IMR-90 (cell line): ENCODE data around the gene COL23A1. TPM values are rescaled to one million over a fixed set of nuclear protein-coding genes. Genes with fewer than 3 reads are reported as not detected.

Source experiments
- ATAC-seq: fragments of 200-7000 bp; cut with Tn5 transposase; 2 replicates; pipeline ENCODE4 v1.9.1; 2020; ENCODE audit warnings: low read depth, mild to moderate bottlenecking, moderate library complexity
- BruUV-seq: library from RNA; stranded (reverse); fragments of 400-500 nt; replicated peaks from 2 replicates; lab custom pipeline; 2021; lab: Mats Ljungman, UMichigan
- CTCF ChIA-PET: fragments of 300-600 bp; formaldehyde crosslinking; extraction: SDS; loops from one replicate; lab custom pipeline; 2021; ENCODE audit warnings: antibody characterized with exemption; lab: Yijun Ruan, JAX
- POLR2A ChIA-PET: fragments of 300-600 bp; sonication (Branson Sonifier 250); formaldehyde crosslinking; loops from one replicate; lab custom pipeline; 2022; ENCODE audit warnings: antibody characterized with exemption; ENCODE audit not compliant: unreplicated experiment; lab: Charles Lee
- DNase-seq: peaks from one replicate; pipeline ENCODE4 v3.0.0; 2013
- H2AFZ ChIP-seq: replicated peaks from 2 replicates; pipeline ENCODE3; 2013; ENCODE audit warnings: low read length, mild to moderate bottlenecking; ENCODE audit not compliant: poor library complexity
- H2AK5ac ChIP-seq: 2 replicates; pipeline ENCODE4 v1.6.1; 2013; ENCODE audit warnings: low read depth, low read length, inconsistent platforms
- H2AK9ac ChIP-seq: replicated peaks from 2 replicates; pipeline ENCODE3; 2013; ENCODE audit warnings: mild to moderate bottlenecking, low read depth, low read length, moderate library complexity; ENCODE audit not compliant: poor library complexity
- H2BK120ac ChIP-seq: 2 replicates; pipeline ENCODE4 v1.6.1; 2013; ENCODE audit warnings: low read depth, low read length, inconsistent platforms
- H2BK15ac ChIP-seq: 3 replicates; pipeline ENCODE4 v1.6.1; 2013; ENCODE audit warnings: low read depth, low read length, inconsistent platforms
- H2BK20ac ChIP-seq: 2 replicates; pipeline ENCODE4 v1.6.1; 2013; ENCODE audit warnings: low read depth, mild to moderate bottlenecking, inconsistent platforms, low read length, moderate library complexity
- H2BK5ac ChIP-seq: 2 replicates; pipeline ENCODE4 v1.6.1; 2013; ENCODE audit warnings: mild to moderate bottlenecking, low read depth, low read length, inconsistent platforms; ENCODE audit not compliant: poor library complexity, severe bottlenecking
- H3K14ac ChIP-seq: replicated peaks from 2 replicates; pipeline ENCODE4 v1.6.1; 2013; ENCODE audit warnings: low read depth, low read length, inconsistent platforms
- H3K18ac ChIP-seq: 2 replicates; pipeline ENCODE4 v1.6.1; 2013; ENCODE audit warnings: low read depth, low read length, control low read depth
- H3K23ac ChIP-seq: 2 replicates; pipeline ENCODE4 v1.6.1; 2013; ENCODE audit warnings: low read depth, low read length, inconsistent platforms
- H3K27ac ChIP-seq: 2 replicates; pipeline ENCODE4 v1.5.1; 2013; ENCODE audit warnings: mild to moderate bottlenecking, control low read depth, low read length; ENCODE audit not compliant: insufficient read depth
- H3K27me3 ChIP-seq: 2 replicates; pipeline ENCODE4 v1.6.1; 2013; ENCODE audit warnings: low read length; ENCODE audit not compliant: control insufficient read depth, insufficient read depth
- H3K36me3 ChIP-seq: 2 replicates; pipeline ENCODE4 v1.6.1; 2013; ENCODE audit warnings: low read length, mixed read lengths; ENCODE audit not compliant: control insufficient read depth, insufficient read depth
- H3K4ac ChIP-seq: 2 replicates; pipeline ENCODE4 v1.6.1; 2013; ENCODE audit warnings: low read depth, low read length, inconsistent platforms
- H3K4me1 ChIP-seq: 2 replicates; pipeline ENCODE4 v1.6.1; 2013; ENCODE audit warnings: low read length, mixed read lengths; ENCODE audit not compliant: control insufficient read depth, insufficient read depth
- H3K4me2 ChIP-seq: 2 replicates; pipeline ENCODE4 v1.6.1; 2013; ENCODE audit warnings: low read depth, mild to moderate bottlenecking, control low read depth, low read length, moderate library complexity
- H3K4me3 ChIP-seq: 2 replicates; pipeline ENCODE4 v1.5.1; 2013; ENCODE audit warnings: low read depth, mild to moderate bottlenecking, control low read depth, low read length, moderate library complexity; ENCODE audit not compliant: insufficient read depth
- H3K56ac ChIP-seq: 2 replicates; pipeline ENCODE4 v1.6.1; 2013; ENCODE audit warnings: low read length, inconsistent platforms; ENCODE audit not compliant: insufficient read depth; ENCODE audit errors: extremely low read depth
- H3K79me1 ChIP-seq, 2 experiments: 2 replicates each; pipeline ENCODE4 v1.6.1; 2013; ENCODE audit warnings: low read length in 2 of 2, inconsistent platforms in 1 of 2, low read depth in 1 of 2
- H3K9ac ChIP-seq: 2 replicates; pipeline ENCODE4 v1.6.1; 2013; ENCODE audit warnings: low read depth, low read length, control low read depth
- H3K9me1 ChIP-seq: 2 replicates; pipeline ENCODE4 v1.6.1; 2013; ENCODE audit warnings: low read length, inconsistent platforms; ENCODE audit not compliant: insufficient read depth
- H3K9me3 ChIP-seq: 2 replicates; pipeline ENCODE4 v1.6.1; 2013; ENCODE audit warnings: low read length; ENCODE audit not compliant: control insufficient read depth, insufficient read depth
- H4K20me1 ChIP-seq: 2 replicates; pipeline ENCODE4 v1.6.1; 2013; ENCODE audit warnings: low read length, inconsistent platforms; ENCODE audit not compliant: insufficient read depth
- H4K5ac ChIP-seq: 2 replicates; pipeline ENCODE4 v1.6.1; 2013; ENCODE audit warnings: mild to moderate bottlenecking, low read depth, low read length, control low read depth
- H4K8ac ChIP-seq, 2 experiments: 2 replicates each; pipeline ENCODE4 v1.6.1; 2013; ENCODE audit warnings: low read depth in 2 of 2, low read length in 2 of 2, control low read depth in 1 of 2, inconsistent platforms in 1 of 2
- H4K91ac ChIP-seq: 2 replicates; pipeline ENCODE4 v1.6.1; 2013; ENCODE audit warnings: low read depth, low read length, inconsistent platforms; ENCODE audit not compliant: insufficient read depth
- CHD1 ChIP-seq: IDR thresholded peaks from 2 replicates; pipeline ENCODE4 v1.6.1; 2012; ENCODE audit warnings: low read depth, low read length, improper control_type of control experiment
- FOS ChIP-seq: fragments of 150-350 bp; IDR thresholded peaks from 2 replicates; pipeline ENCODE4 v1.6.1; 2016; ENCODE audit warnings: low read depth, low read length
- MAFK ChIP-seq: IDR thresholded peaks from 2 replicates; pipeline ENCODE4 v1.6.1; 2012; ENCODE audit warnings: low read depth, low read length, improper control_type of control experiment
- MAZ ChIP-seq: IDR thresholded peaks from 2 replicates; pipeline ENCODE4 v1.6.1; 2012; ENCODE audit warnings: low read depth, mild to moderate bottlenecking, low read length, improper control_type of control experiment, moderate library complexity, borderline replicate concordance
- MXI1 ChIP-seq: IDR thresholded peaks from 2 replicates; pipeline ENCODE4 v1.6.1; 2012; ENCODE audit warnings: low read depth, mild to moderate bottlenecking, low read length, moderate library complexity, borderline replicate concordance
- NFE2L2 ChIP-seq: fragments of 150-350 bp; IDR thresholded peaks from 2 replicates; pipeline ENCODE4 v1.6.1; 2016; ENCODE audit warnings: low read depth, mild to moderate bottlenecking, low read length
- POLR2A ChIP-seq: IDR thresholded peaks from 2 replicates; pipeline ENCODE4 v1.6.1; 2012; ENCODE audit warnings: mild to moderate bottlenecking, low read depth, low read length
- RAD21 ChIP-seq: IDR thresholded peaks from 2 replicates; pipeline ENCODE4 v1.6.1; 2012; ENCODE audit warnings: low read length, improper control_type of control experiment
- RCOR1 ChIP-seq: IDR thresholded peaks from 2 replicates; pipeline ENCODE4 v1.6.1; 2012; ENCODE audit warnings: mild to moderate bottlenecking, low read length, improper control_type of control experiment; ENCODE audit not compliant: insufficient replicate concordance
- RFX5 ChIP-seq: IDR thresholded peaks from 2 replicates; pipeline ENCODE4 v1.8.0; 2012; ENCODE audit warnings: low read depth, mild to moderate bottlenecking, low read length, moderate library complexity
- SMC3 ChIP-seq: fragments of 150-350 bp; IDR thresholded peaks from 2 replicates; pipeline ENCODE4 v1.6.1; 2016; ENCODE audit warnings: low read depth, mild to moderate bottlenecking, antibody characterized with exemption, low read length, moderate library complexity
- WGBS, 2 experiments: methylation state at CpG; one replicate each; pipeline versions ENCODE4 v1.1.5 to v1.1.7; 2013; ENCODE audit warnings: missing lambda C conversion rate in 2 of 2; ENCODE audit not compliant: insufficient read length in 1 of 2; ENCODE audit errors: extremely low coverage in 2 of 2; 5-methylcytosine and 5-hydroxymethylcytosine counted together
- dilution Hi-C: fragments of 300-500 bp; cut with HindIII; formaldehyde crosslinking; loops from one replicate; pipeline ENCODE4 v1.14.3; 2018; ENCODE audit warnings: low sequenced_read_pairs; ENCODE audit not compliant: unreplicated experiment
- in situ Hi-C: fragments of 300-500 bp; cut with MboI; formaldehyde crosslinking; loops from 3 replicates; pipeline ENCODE4 v1.14.3; 2019; ENCODE audit warnings: low sequenced_read_pairs, inconsistent platforms, mixed read lengths
- intact Hi-C: fragments of 100-400 bp; cut with micrococcal nuclease; formaldehyde crosslinking; loops from 2 replicates; pipeline ENCODE4 v1.10.0; 2022
- polyA plus RNA-seq, 3 experiments: library from polyadenylated mRNA; depleted of rRNA; stranded (reverse); fragments of >200 nt; gene quantifications; 2 replicates each; pipeline ENCODE4 v1.2.3, GENCODE V29; 2012; ENCODE audit warnings: low replicate concordance in 1 of 3
- total RNA-seq: library from RNA; depleted of rRNA; stranded (reverse); fragments of >200 nt; gene quantifications from 2 replicates; pipeline ENCODE4 v1.2.3, GENCODE V29; 2012
- TF ChIP-seq, protein P1 (sequence below): fragments of 150-350 bp; IDR thresholded peaks from 2 replicates; pipeline ENCODE4 v1.6.1; 2017; ENCODE audit warnings: mild to moderate bottlenecking, antibody characterized with exemption, low read length, low read depth
- TF ChIP-seq, protein P2 (sequence below): conservative IDR thresholded peaks from 2 replicates; pipeline ENCODE4 v1.5.1; 2012; ENCODE audit warnings: mild to moderate bottlenecking, low read depth, low read length, improper control_type of control experiment

COL23A1 gene
- total and polyA plus RNA-seq, 2 of the 4 experiments (the other 2 are of a cell fraction) = not detected

DNA sequence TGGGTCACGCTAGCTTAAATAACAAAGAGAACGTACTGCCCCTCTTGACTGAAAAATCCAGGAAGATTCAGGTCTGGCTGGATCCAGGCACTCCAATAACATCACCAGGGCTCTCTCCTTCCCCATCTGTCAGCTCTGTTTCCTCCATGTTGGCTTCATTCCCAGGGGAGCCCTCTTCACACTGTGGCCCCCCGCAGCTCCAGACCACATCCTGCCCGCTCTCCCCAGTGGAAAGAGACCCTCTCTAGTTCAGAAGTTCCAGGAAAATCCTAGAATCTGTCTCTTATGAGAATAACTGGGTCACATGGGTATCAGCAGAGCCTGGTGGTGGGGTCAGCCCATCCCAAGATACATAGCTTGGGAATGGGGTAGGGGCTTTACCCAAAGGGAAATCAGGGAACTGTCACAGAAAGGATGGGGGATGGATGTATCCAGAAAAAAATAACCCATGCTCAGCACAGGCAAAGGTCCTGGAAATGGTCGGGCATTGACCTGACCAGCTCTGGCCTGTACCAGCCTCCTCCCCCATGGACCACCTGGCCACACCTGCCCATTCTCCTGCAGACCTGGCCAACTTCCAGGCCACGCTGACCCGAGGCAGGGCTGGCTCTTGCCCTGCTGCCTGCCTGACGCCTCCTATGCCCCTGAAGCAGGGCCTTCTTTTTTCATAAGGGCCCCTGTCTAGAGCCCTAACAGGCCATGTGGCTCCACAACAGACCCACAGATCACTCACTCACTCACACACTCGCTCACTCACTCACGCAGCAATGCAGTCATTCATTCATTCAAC lies 65.9 kb downstream of the COL23A1 start:
- no peak for ATAC-seq
- POLR2A ChIA-PET = no interaction called here
- intact Hi-C loops (no loop called here), dilution Hi-C loops (no loop called here), in situ Hi-C loops (no loop called here)
- Histone ChIP-seq H3K27me3 (no peaks in the 10 kb centered on the region), H2BK20ac (no peak overlapping the region), H4K91ac (no peak overlapping the region), H3K9me3 (peaks cover 38% of the 10 kb centered on the region), H3K79me1 (no peaks in the 10 kb centered on the region), H3K9me1 (no peaks in the 10 kb centered on the region), H2BK15ac (no peak overlapping the region), H3K36me3 (no peaks in the 10 kb centered on the region), H3K18ac (no peak overlapping the region), H3K14ac (no peak overlapping the region), H3K4me2 (no peak overlapping the region), H3K56ac (no peak overlapping the region), H2BK5ac (no peak overlapping the region), H3K27ac (no peak overlapping the region), H4K8ac (no peak overlapping the region), H3K4me1 (no peaks in the 10 kb centered on the region), H3K9ac (no peak overlapping the region), H2AK9ac (no peak overlapping the region), H2BK120ac (no peak overlapping the region), H2AK5ac (no peak overlapping the region), H3K4me3 (no peak overlapping the region), H3K4ac (no peak overlapping the region), H2AFZ (no peak overlapping the region), H3K23ac (no peak overlapping the region), H4K20me1 (no peaks in the 10 kb centered on the region), H4K5ac (no peak overlapping the region)
- WGBS, 2 experiments = 100% methylated on average over 1 of the region's 10 CpGs; no CpG with 5 or more reads in 1 of the 2 experiments
- no peak for TF ChIP-seq POLR2A
- no peak for TF ChIP-seq MAZ
- no peak for TF ChIP-seq RAD21
- TF ChIP-seq MXI1 = no peak
- TF ChIP-seq MAFK = no peak
- TF ChIP-seq, protein P1, sequence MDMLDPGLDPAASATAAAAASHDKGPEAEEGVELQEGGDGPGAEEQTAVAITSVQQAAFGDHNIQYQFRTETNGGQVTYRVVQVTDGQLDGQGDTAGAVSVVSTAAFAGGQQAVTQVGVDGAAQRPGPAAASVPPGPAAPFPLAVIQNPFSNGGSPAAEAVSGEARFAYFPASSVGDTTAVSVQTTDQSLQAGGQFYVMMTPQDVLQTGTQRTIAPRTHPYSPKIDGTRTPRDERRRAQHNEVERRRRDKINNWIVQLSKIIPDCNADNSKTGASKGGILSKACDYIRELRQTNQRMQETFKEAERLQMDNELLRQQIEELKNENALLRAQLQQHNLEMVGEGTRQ = no peak
- no peak for TF ChIP-seq NFE2L2
- TF ChIP-seq FOS = no peak
- TF ChIP-seq, protein P2, sequence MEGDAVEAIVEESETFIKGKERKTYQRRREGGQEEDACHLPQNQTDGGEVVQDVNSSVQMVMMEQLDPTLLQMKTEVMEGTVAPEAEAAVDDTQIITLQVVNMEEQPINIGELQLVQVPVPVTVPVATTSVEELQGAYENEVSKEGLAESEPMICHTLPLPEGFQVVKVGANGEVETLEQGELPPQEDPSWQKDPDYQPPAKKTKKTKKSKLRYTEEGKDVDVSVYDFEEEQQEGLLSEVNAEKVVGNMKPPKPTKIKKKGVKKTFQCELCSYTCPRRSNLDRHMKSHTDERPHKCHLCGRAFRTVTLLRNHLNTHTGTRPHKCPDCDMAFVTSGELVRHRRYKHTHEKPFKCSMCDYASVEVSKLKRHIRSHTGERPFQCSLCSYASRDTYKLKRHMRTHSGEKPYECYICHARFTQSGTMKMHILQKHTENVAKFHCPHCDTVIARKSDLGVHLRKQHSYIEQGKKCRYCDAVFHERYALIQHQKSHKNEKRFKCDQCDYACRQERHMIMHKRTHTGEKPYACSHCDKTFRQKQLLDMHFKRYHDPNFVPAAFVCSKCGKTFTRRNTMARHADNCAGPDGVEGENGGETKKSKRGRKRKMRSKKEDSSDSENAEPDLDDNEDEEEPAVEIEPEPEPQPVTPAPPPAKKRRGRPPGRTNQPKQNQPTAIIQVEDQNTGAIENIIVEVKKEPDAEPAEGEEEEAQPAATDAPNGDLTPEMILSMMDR = no peak
- TF ChIP-seq RCOR1 = no peak
- no peak for TF ChIP-seq SMC3
- no peak for TF ChIP-seq RFX5
- TF ChIP-seq CHD1 = no peak
- BruUV-seq = no TSS peak
- CTCF ChIA-PET = no interaction called here
- DNase-seq = no peak
